ENCODE data around the gene SLC36A1.

The SLC36A1 gene

GRCh38 chr5:151451626-151452520 lies 4.5 kb downstream of the SLC36A1 start:
- DNase-seq = no peak

DNA sequence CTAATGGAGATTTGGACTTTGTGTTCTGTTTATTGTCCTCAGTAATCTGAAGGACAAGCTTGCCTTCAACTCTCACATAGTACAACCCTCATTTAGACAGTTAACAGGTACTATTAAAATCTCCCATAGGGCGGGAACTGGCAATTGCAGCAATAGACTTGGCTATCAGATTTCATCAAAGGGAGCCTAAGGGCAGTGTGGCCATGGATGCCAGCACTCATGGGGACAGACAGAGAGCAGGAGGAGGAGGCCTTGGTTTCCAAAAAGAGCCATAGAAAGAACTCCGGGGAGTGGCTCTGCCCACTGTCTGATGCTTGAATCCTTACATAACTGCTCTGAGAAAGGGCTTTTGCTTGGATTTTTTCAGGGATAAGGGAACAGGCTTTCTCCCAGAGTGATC lies 6.8 kb downstream of the SLC36A1 start:
- no peak for DNase-seq

DNA sequence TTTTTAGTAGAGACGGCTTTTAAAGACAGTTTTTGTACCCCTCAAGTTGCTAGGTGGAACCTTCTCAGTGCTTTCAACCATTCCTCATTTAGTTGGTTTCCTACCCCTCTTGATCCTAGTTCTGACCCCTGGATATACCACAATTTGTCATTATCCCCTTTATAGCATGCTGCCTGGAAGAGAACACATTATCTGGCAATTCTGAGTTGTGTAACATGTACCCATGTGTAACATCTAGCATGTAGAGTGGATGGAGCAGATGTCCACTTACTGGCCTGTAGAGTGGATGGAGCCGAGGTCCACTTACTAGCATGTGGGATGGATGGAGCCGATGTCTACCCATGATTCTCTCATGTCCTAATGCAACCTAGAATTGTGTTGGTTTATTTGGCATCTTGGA lies 7.5 kb downstream of the SLC36A1 start:
- DNase-seq = no peak

DNA sequence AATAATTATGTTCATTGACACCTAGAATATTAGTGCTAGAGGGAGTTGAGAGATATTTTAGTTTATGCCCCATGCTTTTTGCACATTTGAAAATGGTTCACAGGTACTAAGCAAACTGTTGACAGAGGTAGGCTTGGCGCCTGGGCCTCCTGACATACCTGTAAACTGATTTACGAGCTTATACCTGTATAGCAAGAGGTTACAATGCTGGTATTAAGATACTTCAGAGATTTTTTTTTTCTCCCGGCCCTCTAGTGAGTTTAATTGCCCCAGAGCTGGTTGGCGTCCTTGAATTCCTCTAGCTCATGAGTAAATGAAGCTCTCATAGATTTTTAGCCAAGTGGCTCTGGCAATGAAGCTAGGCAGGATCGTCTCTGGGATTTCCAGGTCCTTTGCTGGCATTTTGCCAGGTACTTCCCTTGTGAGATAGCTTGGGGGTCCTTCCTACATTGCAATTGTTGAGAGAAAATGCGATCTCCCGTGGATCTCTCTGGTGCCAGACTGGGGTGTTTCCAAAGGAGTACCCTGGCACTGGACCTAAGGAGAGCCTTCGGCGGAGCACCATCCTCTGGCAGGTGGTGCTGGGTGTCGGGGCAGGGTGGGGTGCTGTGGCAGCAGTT lies 9.0 kb downstream of the SLC36A1 start:
- no peak for DNase-seq

- no peak for DNase-seq
Observed at GRCh38 chr5:151458314-151458713, 10.9 kb downstream of the SLC36A1 start.

DNA sequence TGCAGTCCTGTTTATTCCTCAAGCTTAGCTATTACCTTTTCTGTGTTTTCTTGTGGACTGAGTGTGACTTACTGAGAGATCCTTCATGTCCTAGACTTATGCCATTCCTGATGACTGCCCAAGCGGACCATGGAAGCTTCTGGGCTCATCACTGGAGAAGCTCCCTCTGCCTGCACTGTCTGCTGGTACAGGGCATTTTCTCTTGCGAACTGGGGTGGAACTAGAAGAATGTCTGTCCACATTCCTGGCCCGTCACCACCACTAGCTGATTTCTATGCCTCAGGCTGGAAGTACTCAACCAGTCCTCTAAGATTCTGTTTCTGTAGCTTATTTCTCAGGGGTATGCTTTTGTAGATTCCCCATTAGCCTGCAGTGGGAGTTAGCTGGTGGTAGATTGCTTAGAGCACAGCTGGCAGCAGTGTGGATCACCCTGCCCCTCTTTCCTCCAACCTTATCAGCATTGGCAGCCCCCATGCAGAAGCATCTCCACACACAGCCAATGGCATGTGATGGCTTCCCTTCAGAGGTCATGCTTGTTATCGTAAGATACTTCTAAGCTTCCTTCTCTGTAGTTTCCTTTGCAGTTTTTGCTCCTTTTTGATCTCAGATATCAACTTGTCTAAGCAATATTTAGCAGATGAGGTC lies 12.4 kb downstream of the SLC36A1 start:
- no peak for DNase-seq

GRCh38 chr5:151461312-151461711 lies 13.9 kb downstream of the SLC36A1 start:
- DNase-seq = no peak

GRCh38 chr5:151463137-151464029 lies 16.0 kb downstream of the SLC36A1 start:
- DNase-seq = no peak

DNA sequence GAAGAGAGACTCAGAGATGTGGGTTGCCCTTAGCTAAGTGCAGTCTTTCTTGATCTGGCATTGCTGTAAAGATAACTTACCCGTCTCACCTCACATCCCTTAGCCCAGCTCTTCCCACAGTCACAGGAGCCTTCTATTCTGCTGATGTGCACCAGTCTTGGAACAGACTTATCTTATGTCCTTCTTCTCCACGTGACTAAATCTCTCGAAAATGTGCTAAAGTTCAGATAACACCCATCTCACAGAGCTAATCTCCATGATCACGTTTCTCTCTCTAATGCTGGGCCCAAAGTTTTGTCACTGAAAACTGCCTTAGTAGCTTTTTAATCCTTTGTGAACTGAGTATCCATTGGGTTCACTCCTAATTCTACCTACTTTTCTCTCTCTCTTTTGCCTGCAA lies 16.7 kb downstream of the SLC36A1 start:
- DNase-seq = no peak

- no peak for DNase-seq
Observed at GRCh38 chr5:151465476-151465875, 18.1 kb downstream of the SLC36A1 start.

- no peak for DNase-seq
Observed at GRCh38 chr5:151467576-151467975, 20.2 kb downstream of the SLC36A1 start.

DNA sequence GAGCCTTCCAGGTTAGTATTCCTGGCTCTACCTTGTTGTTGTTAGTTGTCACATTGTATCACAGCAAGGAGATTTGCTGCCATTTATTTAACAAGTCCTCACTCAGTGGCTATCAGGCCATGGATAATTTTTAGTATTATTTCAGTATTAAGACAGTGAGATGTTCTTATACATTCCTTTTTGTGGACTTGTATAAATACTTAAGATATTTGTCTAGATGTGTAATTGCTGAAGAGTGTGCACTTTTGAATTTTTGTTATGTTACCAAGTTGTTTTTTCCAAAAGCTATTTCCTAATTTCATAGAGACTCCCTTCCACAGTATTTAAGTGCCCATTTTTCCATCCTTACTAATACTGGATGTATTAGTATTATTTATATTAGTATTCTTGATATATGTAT lies 22.0 kb downstream of the SLC36A1 start:
- no peak for DNase-seq

- DNase-seq = no peak
Observed at GRCh38 chr5:151469992-151470391, 22.6 kb downstream of the SLC36A1 start.

DNA sequence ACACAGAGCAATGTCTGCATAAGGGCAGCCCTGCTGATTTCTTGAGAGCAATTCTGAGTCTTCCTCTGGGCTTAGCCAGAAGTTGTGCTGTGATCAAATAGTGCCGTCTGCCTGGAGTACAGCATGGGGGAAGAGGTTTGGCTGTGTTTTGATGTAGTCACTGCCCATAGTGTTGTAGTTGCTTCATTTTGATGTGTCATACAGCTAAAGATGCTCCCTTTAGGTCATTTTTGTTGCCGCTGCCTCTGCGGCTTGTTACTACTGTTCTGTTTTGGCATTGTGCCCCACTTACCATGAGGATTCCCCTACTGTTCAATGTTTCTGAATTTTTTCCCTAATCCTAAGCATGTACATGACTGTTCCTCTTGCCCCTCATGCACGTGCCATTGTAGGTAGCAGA lies 23.0 kb downstream of the SLC36A1 start:
- DNase-seq = no peak

GRCh38 chr5:151471276-151471675 lies 23.9 kb downstream of the SLC36A1 start:
- DNase-seq = no peak

DNA sequence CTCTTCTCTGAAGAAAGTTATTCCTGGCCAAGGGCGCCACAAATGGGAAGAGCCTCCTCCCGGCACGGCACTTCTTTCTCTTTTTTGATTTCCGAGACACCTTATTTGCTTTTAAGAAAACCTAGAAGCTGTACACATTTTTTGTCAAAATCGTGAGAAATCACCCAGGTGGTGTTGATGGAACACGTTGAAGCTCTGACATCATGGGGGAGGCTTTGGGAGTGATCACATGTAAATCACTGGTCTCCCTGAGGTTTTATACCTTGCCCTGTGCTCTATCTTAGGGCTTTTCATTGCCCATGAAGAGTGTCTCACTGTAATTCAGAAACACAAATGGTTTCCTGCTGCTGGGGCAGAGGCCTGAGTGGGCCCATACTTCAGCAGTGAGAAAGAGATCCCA lies 27.4 kb downstream of the SLC36A1 start:
- no peak for DNase-seq

DNA sequence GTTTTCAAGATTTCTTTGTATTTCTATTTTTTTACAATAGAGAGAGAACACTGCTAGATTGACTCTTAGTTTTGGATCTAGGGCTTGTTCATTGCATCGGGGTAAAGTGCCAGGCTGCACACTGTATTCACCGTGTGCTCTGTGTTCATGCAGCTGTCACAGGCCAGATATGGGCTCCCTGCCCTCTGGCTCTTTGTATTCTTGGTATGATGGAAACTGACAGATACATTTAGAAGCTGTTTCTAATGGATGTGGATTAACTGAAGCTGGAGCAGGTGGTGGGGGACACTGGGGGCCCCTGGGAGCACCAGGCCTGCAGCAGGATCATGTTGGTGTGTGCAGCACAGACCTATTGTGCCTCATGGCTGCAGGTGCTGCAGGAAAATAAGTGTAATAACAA lies 28.0 kb downstream of the SLC36A1 start:
- DNase-seq = no peak

DNA sequence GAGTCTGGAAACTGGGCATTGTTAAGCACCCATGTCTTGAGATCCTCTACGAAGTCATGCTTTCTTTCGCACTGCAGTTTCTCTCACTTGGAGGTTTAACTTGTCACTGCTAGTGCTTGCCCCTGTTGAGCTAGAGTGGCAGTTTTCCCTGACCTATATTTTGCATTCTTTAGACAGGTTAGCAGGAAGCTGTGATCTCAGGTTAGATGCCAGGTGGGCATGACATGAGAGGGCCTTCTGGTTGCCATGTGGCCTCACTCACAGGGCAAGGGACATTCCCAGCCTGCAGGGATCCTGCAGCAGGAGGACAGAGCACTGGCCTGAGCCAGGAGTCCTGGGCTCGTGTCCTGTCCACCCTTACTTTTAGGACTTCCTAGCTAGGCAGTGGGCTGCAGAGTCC lies 28.6 kb downstream of the SLC36A1 start:
- DNase-seq = no peak

DNA sequence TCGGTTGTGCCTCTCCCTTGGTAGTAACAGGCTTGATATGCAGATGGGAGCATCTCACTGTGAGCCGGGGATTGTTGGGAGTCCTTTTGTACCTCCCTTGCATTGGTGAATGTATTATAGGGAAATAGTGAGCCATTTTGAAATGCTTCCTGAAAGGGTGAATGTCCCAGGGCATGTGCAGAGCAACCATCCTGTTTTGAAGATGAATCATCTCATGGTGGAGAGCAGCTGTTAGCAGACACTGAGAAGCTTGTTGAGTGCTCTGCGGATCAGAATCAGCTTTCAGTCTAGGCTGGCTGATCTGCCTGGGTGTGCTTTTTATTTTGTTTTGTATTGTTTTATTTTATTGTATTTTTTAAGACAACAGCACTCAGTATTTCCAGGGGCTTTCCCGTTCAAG lies 29.7 kb downstream of the SLC36A1 start:
- DNase-seq = no peak

- DNase-seq = no peak
Observed at GRCh38 chr5:151480384-151481293, 33.2 kb downstream of the SLC36A1 start.

DNA sequence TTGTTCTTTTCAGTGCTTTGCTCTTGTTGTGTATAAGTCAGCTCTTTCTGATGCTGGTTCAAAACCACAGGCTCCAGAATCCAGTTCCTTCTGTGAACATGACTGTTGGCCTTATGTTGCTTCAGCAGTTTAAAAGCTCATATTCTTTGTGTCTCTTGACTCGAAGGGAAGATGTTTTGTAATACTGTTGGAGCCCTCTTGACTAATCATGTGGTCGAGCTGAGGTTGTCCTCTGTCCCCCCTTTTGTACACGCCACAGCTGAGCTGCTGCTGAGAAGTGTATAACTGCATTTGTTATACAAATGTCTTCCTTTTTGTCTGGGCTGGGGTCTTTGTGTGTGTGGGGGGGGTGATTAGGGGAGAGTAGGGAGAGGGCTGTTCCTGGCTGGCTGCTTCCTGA lies 35.8 kb downstream of the SLC36A1 start:
- no peak for DNase-seq

GRCh38 chr5:151483647-151484046 lies 36.2 kb downstream of the SLC36A1 start:
- DNase-seq = no peak
